Measurements from ENCODE around the gene ADGB. TPM values are rescaled to one million over a fixed set of nuclear protein-coding genes. Genes with fewer than 3 reads are reported as not detected.
A peak's percentile ranks its signal among the peaks of the same experiment; 100 is the strongest.

Gene ADGB
- total and polyA plus RNA-seq, 9 of the 15 experiments (the other 6 are each of a cell fraction or from before 2014, with no cell fraction given), result not detected

GRCh38 chr6:146770965-146771735 is 172.4 kb downstream of the ADGB start (continued):
- TF ChIP-seq RAD51 (IDR thresholded peaks at IDR 0.05; ENCODE audit: borderline replicate concordance, low read depth), result no peak
- no peak for TF ChIP-seq FUS (optimal IDR thresholded peaks at IDR 0.05; ENCODE audit: low read depth, low read length)
- no peak for TF ChIP-seq ZNF184 (CRISPR knock-in tag; IDR thresholded peaks at IDR 0.05)
- no peak for TF ChIP-seq ZBTB43 (CRISPR knock-in tag; IDR thresholded peaks at IDR 0.05)
- TF ChIP-seq PURB (CRISPR knock-in tag; IDR thresholded peaks at IDR 0.05; ENCODE audit: low read depth), result no peak
- peak; percentile 82 for TF ChIP-seq ETV5 (CRISPR knock-in tag; IDR thresholded peaks at IDR 0.05; ENCODE audit: low read depth)
- no peak for TF ChIP-seq FOXP4 (CRISPR knock-in tag; IDR thresholded peaks at IDR 0.05; ENCODE audit: borderline replicate concordance)
- no peak for TF ChIP-seq ZNF354B (CRISPR knock-in tag; IDR thresholded peaks at IDR 0.05)
- TF ChIP-seq ZNF655 (CRISPR knock-in tag; IDR thresholded peaks at IDR 0.05), result no peak
- TF ChIP-seq HDAC1 (IDR thresholded peaks at IDR 0.05), result no peak
- no peak for TF ChIP-seq AFF4 (CRISPR knock-in tag; IDR thresholded peaks at IDR 0.05)
- no peak for TF ChIP-seq PTRF (tag; IDR thresholded peaks at IDR 0.05)
- TF ChIP-seq SUPT5H (IDR thresholded peaks at IDR 0.05), result no peak
- no peak for TF ChIP-seq CHD1 (IDR thresholded peaks at IDR 0.05; ENCODE audit: low read length)
- no peak for TF ChIP-seq ZNF12 (CRISPR knock-in tag; IDR thresholded peaks at IDR 0.05)
- no peak for TF ChIP-seq HLTF (IDR thresholded peaks at IDR 0.05)
- TF ChIP-seq SMAD4 (CRISPR knock-in tag; conservative IDR thresholded peaks at IDR 0.05), result peak; percentile 84
- no peak for TF ChIP-seq NCOA6 (IDR thresholded peaks at IDR 0.05)
- TF ChIP-seq SREBF2 (CRISPR knock-in tag; IDR thresholded peaks at IDR 0.05), result no peak
- TF ChIP-seq TEAD1 (CRISPR knock-in tag; IDR thresholded peaks at IDR 0.05), result peak in 1 of 2 experiments; percentile 83; a peak in 2 of 4 replicates
